Suprapubic skin (tissue), 4 donors: Measurements from ENCODE around the gene COL5A2. TPM values are rescaled to one million over a fixed set of nuclear protein-coding genes. Genes with fewer than 3 reads are reported as not detected.

Source experiments
- DNase-seq, 2 donors: peaks; one replicate each; pipeline ENCODE4 v3.0.0-alpha.2; 2019; ENCODE audit warnings: low spot score in 2 of 2
- H3K27ac ChIP-seq: fragments of 200-600 bp; sonication (generic); one replicate; pipeline ENCODE4 v1.5.1; 2019
- H3K27me3 ChIP-seq: fragments of 200-600 bp; sonication (generic); one replicate; pipeline ENCODE4 v1.5.1; 2019
- H3K36me3 ChIP-seq: fragments of 200-600 bp; sonication (generic); one replicate; pipeline ENCODE4 v1.5.1; 2019
- H3K4me1 ChIP-seq: fragments of 200-600 bp; sonication (generic); one replicate; pipeline ENCODE4 v1.5.1; 2019
- H3K4me3 ChIP-seq: fragments of 200-600 bp; sonication (generic); one replicate; pipeline ENCODE4 v1.5.1; 2019; ENCODE audit warnings: mild to moderate bottlenecking
- H3K9me3 ChIP-seq: fragments of 200-600 bp; sonication (generic); one replicate; pipeline ENCODE4 v1.5.1; 2019
- CTCF ChIP-seq, 2 donors: fragments of 200-600 bp in 1 of 2; fragments of 450-650 bp in 1 of 2; sonication (generic) in 1 of 2; IDR thresholded peaks; one replicate each; pipeline ENCODE4 v1.5.1; 2016 to 2019; ENCODE audit warnings: antibody characterized with exemption in 2 of 2, mild to moderate bottlenecking in 1 of 2, moderate library complexity in 1 of 2
- EP300 ChIP-seq: sonication (generic); formaldehyde crosslinking; IDR thresholded peaks from one replicate; pipeline ENCODE4 v1.6.1; 2017; ENCODE audit warnings: antibody characterized with exemption
- POLR2A ChIP-seq, 2 donors: fragments of 450-650 bp; IDR thresholded peaks; one replicate each; pipeline ENCODE4 v1.6.1; 2017; ENCODE audit warnings: antibody characterized with exemption in 2 of 2, mild to moderate bottlenecking in 2 of 2, moderate library complexity in 2 of 2
- POLR2AphosphoS5 ChIP-seq, 3 donors: sonication (generic); formaldehyde crosslinking; IDR thresholded peaks; one replicate each; pipeline ENCODE4 v1.6.1; 2017; ENCODE audit warnings: antibody characterized with exemption in 3 of 3
- WGBS: methylation state at CpG from one replicate; pipeline ENCODE4 v1.1.5; 2018; 5-methylcytosine and 5-hydroxymethylcytosine counted together
- total RNA-seq, 4 donors: library from RNA; depleted of rRNA; stranded (reverse); fragments of >200 nt; gene quantifications; one replicate each; pipeline ENCODE4 v1.1.0, GENCODE V29; 2016

The COL5A2 gene
- total RNA-seq, 4 donors from 2014 or later, result 14.1 to 17.6 (median 16.3) TPM

- Histone ChIP-seq H3K9me3 (no peaks in the 10 kb centered on the region), H3K4me3 (peak overlapping the region; percentile 17), H3K36me3 (no peaks in the 10 kb centered on the region), H3K4me1 (peaks cover 15% of the 10 kb centered on the region), H3K27ac (peak overlapping the region; percentile 61), H3K27me3 (no peaks in the 10 kb centered on the region)
- TF ChIP-seq POLR2AphosphoS5 (IDR thresholded peaks at IDR 0.05) (no peak), EP300 (no peak), POLR2A (IDR thresholded peaks at IDR 0.05) (no peak), CTCF (IDR thresholded peaks at IDR 0.05) (no peak)
- WGBS, result 11% methylated on average over 7 of the region's 7 CpGs
- DNase-seq, result peak in 1 of 2 donors; percentile 57
Measured at GRCh38 chr2:189210250-189211087, 30.9 kb upstream of the COL5A2 start.

GRCh38 chr2:189208254-189208653 lies 28.7 kb upstream of the COL5A2 start:
- Histone ChIP-seq H3K36me3 (no peaks in the 10 kb centered on the region), H3K9me3 (no peaks in the 10 kb centered on the region), H3K27ac (no peak overlapping the region), H3K4me1 (peaks cover 18% of the 10 kb centered on the region), H3K4me3 (no peak overlapping the region), H3K27me3 (no peaks in the 10 kb centered on the region)
- no peak for DNase-seq
- TF ChIP-seq EP300, result no peak
- no peak for TF ChIP-seq POLR2A (IDR thresholded peaks at IDR 0.05)
- TF ChIP-seq POLR2AphosphoS5 (IDR thresholded peaks at IDR 0.05), result no peak
- no peak for TF ChIP-seq CTCF (IDR thresholded peaks at IDR 0.05)
- 65% methylated on average over 1 of the region's 1 CpG for WGBS

GRCh38 chr2:189204322-189204941 lies 24.9 kb upstream of the COL5A2 start:
- Histone ChIP-seq H3K9me3 (no peaks in the 10 kb centered on the region), H3K27ac (peak overlapping the region; percentile 51), H3K4me1 (peaks cover 5% of the 10 kb centered on the region), H3K36me3 (no peaks in the 10 kb centered on the region), H3K27me3 (no peaks in the 10 kb centered on the region), H3K4me3 (peak overlapping the region; percentile 5)
- TF ChIP-seq CTCF (IDR thresholded peaks at IDR 0.05) (no peak), POLR2AphosphoS5 (IDR thresholded peaks at IDR 0.05) (no peak)
- WGBS, result 34% methylated on average over 3 of the region's 3 CpGs
- DNase-seq, result no peak

- no peak overlapping the region for H3K4me3 ChIP-seq
- TF ChIP-seq CTCF (IDR thresholded peaks at IDR 0.05) (no peak), EP300 (no peak), POLR2A (IDR thresholded peaks at IDR 0.05) (no peak), POLR2AphosphoS5 (IDR thresholded peaks at IDR 0.05) (no peak)
- DNase-seq, result no peak
Measured at GRCh38 chr2:189203177-189203799, 23.7 kb upstream of the COL5A2 start.

GRCh38 chr2:189199797-189200196 lies 20.2 kb upstream of the COL5A2 start:
- no peaks in the 10 kb centered on the region for H3K9me3 ChIP-seq
- TF ChIP-seq EP300 (no peak), POLR2AphosphoS5 (IDR thresholded peaks at IDR 0.05) (no peak), POLR2A (IDR thresholded peaks at IDR 0.05) (no peak), CTCF (IDR thresholded peaks at IDR 0.05) (no peak)
- H3K4me3 ChIP-seq, result no peak overlapping the region
- peaks cover 3% of the 10 kb centered on the region for H3K4me1 ChIP-seq
- no peak for DNase-seq
- H3K36me3 ChIP-seq, result no peaks in the 10 kb centered on the region
- H3K27me3 ChIP-seq, result no peaks in the 10 kb centered on the region
- H3K27ac ChIP-seq, result no peak overlapping the region

More at GRCh38 chr2:189203177-189203799, 23.7 kb upstream of the COL5A2 start:
- Histone ChIP-seq H3K4me1 (peaks cover 3% of the 10 kb centered on the region), H3K36me3 (no peaks in the 10 kb centered on the region), H3K9me3 (no peaks in the 10 kb centered on the region), H3K27ac (no peak overlapping the region), H3K27me3 (no peaks in the 10 kb centered on the region)
- 77% methylated on average over 4 of the region's 4 CpGs for WGBS
